ENCODE data around the gene KCTD5.
"Not testable (repeated sequence)": the region's sequence is repeated elsewhere in the genome, so short reads cannot be mapped to it uniquely, and the experiment has no call there.

KCTD5 gene

DNA sequence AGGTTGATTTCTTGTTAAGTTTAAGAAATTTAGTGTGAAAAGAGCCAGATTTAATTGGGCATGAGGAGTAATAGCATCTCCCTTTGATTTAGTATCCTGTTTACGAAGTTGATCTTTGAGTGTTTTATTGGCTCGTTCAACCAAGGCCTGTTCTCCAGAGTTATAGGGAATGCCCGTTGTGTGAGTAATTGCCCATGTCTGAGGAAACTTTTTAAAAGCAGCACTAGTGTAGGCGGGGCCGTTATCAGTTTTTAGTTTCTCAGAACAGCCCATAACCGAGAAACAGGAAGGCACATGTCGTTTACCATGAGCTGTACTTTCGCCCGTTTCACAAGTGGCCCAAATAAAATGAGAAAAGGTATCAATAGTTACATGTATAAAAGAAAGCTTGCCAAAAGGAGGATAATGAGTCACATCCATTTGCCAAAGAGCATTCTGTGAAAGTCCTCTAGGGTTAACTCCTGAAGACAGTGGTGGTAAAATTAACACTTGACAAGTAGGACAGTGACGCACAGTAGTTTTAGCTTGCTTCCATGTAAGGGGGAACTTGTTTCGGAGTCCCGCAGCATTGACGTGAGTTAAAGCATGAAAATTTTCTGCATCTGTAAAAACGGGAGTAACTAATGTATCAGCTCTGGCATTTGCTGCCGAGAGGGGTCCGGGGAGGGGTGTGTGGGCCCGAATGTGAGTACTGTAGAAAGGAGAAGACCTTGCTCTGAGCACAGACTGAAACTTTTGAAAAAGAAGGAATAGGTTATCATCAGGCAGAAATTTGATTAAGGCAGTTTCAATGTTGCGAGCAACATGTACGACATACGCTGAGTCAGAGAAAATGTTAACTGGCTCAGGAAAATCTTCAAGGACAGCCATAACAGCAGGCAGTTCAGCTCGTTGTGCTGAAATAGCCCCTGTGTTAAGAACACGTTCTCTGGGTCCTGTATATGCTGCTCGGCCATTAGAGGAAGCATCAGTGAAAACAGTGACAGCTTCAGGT, 18.5 kb upstream of the KCTD5 start:
- H3K4me2 ChIP-seq = no peak overlapping the region
- H3K4me1 ChIP-seq (ENCODE audit: low read depth, poor library complexity, severe bottlenecking) = no peaks in the 10 kb centered on the region
- no peak overlapping the region for H3K9ac ChIP-seq
- no peak overlapping the region for H3K27ac ChIP-seq
- no peak overlapping the region for H2AFZ ChIP-seq (ENCODE audit: low read depth)
- no peaks in the 10 kb centered on the region for H3K36me3 ChIP-seq (ENCODE audit: insufficient read depth)
- TF ChIP-seq, protein P1, sequence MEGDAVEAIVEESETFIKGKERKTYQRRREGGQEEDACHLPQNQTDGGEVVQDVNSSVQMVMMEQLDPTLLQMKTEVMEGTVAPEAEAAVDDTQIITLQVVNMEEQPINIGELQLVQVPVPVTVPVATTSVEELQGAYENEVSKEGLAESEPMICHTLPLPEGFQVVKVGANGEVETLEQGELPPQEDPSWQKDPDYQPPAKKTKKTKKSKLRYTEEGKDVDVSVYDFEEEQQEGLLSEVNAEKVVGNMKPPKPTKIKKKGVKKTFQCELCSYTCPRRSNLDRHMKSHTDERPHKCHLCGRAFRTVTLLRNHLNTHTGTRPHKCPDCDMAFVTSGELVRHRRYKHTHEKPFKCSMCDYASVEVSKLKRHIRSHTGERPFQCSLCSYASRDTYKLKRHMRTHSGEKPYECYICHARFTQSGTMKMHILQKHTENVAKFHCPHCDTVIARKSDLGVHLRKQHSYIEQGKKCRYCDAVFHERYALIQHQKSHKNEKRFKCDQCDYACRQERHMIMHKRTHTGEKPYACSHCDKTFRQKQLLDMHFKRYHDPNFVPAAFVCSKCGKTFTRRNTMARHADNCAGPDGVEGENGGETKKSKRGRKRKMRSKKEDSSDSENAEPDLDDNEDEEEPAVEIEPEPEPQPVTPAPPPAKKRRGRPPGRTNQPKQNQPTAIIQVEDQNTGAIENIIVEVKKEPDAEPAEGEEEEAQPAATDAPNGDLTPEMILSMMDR (conservative IDR thresholded peaks at IDR 0.05; ENCODE audit: low read depth, low read length) = no peak
- no peaks in the 10 kb centered on the region; the same call in 1 of the 2 replicates for H3K27me3 ChIP-seq (ENCODE audit: insufficient read depth, low read depth)
- H4K20me1 ChIP-seq (ENCODE audit: insufficient read depth) = no peaks in the 10 kb centered on the region
- no peak overlapping the region for H3K4me3 ChIP-seq (IDR thresholded peaks at IDR 0.05; ENCODE audit: insufficient read depth, low read depth, low read length)
- no peaks in the 10 kb centered on the region for H3K79me2 ChIP-seq (ENCODE audit: insufficient read depth, low read depth)

DNA sequence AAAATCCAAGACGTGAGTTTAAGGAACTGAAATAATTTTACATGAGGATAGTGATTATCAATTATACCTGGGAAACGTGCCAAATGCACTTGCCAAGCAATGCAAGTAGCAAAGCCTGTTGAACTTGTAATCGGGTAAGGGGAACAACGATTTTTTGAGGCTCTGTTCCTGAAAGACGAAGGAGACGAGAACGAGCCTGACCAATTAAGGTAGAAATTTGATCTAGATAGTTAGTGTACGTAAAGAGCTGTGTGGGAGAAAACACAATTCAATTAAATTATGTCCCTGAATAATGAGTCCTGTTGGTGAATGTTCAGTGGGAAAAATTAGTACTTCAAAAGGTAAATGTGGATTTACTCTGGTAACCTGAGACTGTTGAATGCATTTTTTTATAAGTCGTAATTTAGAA, 17.7 kb upstream of the KCTD5 start:
- Histone ChIP-seq H4K20me1 (ENCODE audit: insufficient read depth) (no peaks in the 10 kb centered on the region), H3K27ac (no peak overlapping the region), H3K27me3 (ENCODE audit: insufficient read depth, low read depth) (no peaks in the 10 kb centered on the region), H3K79me2 (ENCODE audit: insufficient read depth, low read depth) (no peaks in the 10 kb centered on the region), H3K4me1 (ENCODE audit: low read depth, poor library complexity, severe bottlenecking) (no peaks in the 10 kb centered on the region), H2AFZ (ENCODE audit: low read depth) (no peak overlapping the region), H3K4me3 (IDR thresholded peaks at IDR 0.05; ENCODE audit: insufficient read depth, low read depth, low read length) (no peak overlapping the region), H3K9ac (no peak overlapping the region), H3K36me3 (ENCODE audit: insufficient read depth) (no peaks in the 10 kb centered on the region), H3K4me2 (no peak overlapping the region)
- TF ChIP-seq, protein P1 (conservative IDR thresholded peaks at IDR 0.05; ENCODE audit: low read depth, low read length) = no peak

DNA sequence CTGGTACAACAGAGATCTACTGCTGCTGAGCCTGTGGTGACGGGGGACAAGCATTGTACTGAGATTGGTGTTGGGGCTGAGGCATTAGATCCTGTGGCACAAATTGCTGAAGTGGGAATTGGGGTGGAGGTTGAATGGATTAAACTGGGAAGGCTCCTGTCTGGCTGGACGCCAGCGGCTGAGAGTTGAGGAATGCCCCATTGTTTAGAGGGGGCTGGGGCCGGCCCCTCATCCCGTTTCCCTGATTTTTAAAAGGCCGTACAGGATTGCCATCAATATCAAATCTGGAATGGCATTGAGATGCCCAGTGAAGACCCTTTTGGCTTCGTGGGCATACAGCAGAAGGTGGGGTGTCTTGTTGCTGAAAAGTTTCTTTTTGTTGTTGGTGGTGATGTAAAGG, 15.7 kb upstream of the KCTD5 start:
- not testable (repeated sequence) for H3K79me2 ChIP-seq (ENCODE audit: insufficient read depth, low read depth); H3K36me3 ChIP-seq (ENCODE audit: insufficient read depth); H3K4me2 ChIP-seq; H2AFZ ChIP-seq (ENCODE audit: low read depth); H3K27ac ChIP-seq; H3K4me1 ChIP-seq (ENCODE audit: low read depth, poor library complexity, severe bottlenecking); H3K27me3 ChIP-seq (ENCODE audit: insufficient read depth, low read depth); H3K9ac ChIP-seq; H4K20me1 ChIP-seq (ENCODE audit: insufficient read depth); H3K4me3 ChIP-seq (IDR thresholded peaks at IDR 0.05; ENCODE audit: insufficient read depth, low read depth, low read length)

DNA sequence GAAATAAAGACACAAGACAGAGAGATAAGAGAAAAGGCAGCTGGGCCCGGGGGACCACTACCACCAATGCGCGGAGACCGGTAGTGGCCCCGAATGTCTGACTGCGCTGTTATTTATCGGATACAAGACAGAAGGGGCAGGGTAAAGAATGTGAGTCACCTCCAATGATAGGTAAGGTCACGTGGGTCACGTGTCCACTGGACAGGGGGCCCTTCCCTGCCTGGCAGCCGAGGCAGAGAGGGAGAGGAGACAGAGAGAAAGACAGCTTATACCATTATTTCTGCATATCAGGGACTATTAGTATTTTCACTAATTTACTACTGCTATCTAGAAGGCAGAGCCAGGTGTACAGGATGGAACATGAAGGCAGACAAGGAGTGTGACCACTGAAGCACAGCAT, 12.7 kb upstream of the KCTD5 start:
- H4K20me1 ChIP-seq (ENCODE audit: insufficient read depth); H3K27ac ChIP-seq; H3K9ac ChIP-seq: not testable (repeated sequence)

DNA sequence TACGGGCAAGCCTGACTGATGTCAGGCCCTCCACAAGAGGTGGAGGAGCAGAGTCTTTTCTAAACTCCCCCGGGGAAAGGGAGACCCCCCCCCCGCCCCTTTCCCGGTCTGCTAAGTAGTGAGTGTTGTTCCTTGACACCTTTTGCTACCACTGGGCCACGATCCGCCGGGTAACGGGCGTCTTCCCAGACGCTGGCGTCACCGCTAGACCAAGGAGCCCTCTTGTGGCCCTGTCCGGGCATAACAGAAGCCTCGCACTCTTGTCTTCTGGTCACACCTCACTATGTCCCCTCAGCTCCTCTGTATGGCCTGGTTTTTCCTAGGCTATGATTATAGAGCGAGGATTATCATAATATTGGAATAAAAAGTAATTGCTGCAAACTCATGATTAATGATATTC, 12.3 kb upstream of the KCTD5 start:
- peaks cover 17% of the 10 kb centered on the region for H3K4me1 ChIP-seq (ENCODE audit: low read depth, poor library complexity, severe bottlenecking)
- H3K4me2 ChIP-seq; H3K4me3 ChIP-seq (IDR thresholded peaks at IDR 0.05; ENCODE audit: insufficient read depth, low read depth, low read length); H3K27me3 ChIP-seq (ENCODE audit: insufficient read depth, low read depth); H3K36me3 ChIP-seq (ENCODE audit: insufficient read depth); H3K9ac ChIP-seq; H4K20me1 ChIP-seq (ENCODE audit: insufficient read depth); H3K27ac ChIP-seq; H2AFZ ChIP-seq (ENCODE audit: low read depth): not testable (repeated sequence)
- peaks cover 12% of the 10 kb centered on the region; the same call in 1 of the 2 replicates for H3K79me2 ChIP-seq (ENCODE audit: insufficient read depth, low read depth)

More for the DNA sequence above, 12.7 kb upstream of the KCTD5 start:
- not testable (repeated sequence) for H3K4me3 ChIP-seq (IDR thresholded peaks at IDR 0.05; ENCODE audit: insufficient read depth, low read depth, low read length); H2AFZ ChIP-seq (ENCODE audit: low read depth); H3K36me3 ChIP-seq (ENCODE audit: insufficient read depth); H3K4me2 ChIP-seq; H3K27me3 ChIP-seq (ENCODE audit: insufficient read depth, low read depth)
- Histone ChIP-seq H3K79me2 (ENCODE audit: insufficient read depth, low read depth) (peaks cover 12% of the 10 kb centered on the region; the same call in 1 of the 2 replicates), H3K4me1 (ENCODE audit: low read depth, poor library complexity, severe bottlenecking) (peaks cover 17% of the 10 kb centered on the region)

DNA sequence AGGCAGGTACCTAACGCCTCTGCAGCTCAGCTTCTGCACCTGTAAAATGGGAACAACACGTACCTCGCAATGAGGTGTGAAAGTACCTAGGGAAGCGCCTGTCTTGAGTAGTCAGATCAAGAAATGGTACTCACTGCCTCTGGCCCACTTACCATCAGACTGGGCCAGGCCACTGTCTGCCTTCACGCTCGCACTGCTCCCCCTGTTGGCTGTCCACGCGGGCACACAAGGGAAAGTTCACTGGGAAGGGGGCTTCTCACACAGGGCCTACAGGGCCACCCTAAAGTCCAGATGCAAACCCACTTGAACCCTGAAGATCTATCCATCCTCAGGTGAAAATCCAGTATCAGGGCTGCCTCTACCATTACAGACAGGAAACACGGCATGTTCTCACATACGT, 11.1 kb upstream of the KCTD5 start:
- not testable (repeated sequence) for H3K9ac ChIP-seq; H3K4me3 ChIP-seq (IDR thresholded peaks at IDR 0.05; ENCODE audit: insufficient read depth, low read depth, low read length); H3K27me3 ChIP-seq (ENCODE audit: insufficient read depth, low read depth); H3K27ac ChIP-seq; H4K20me1 ChIP-seq (ENCODE audit: insufficient read depth); H2AFZ ChIP-seq (ENCODE audit: low read depth); H3K4me2 ChIP-seq; H3K36me3 ChIP-seq (ENCODE audit: insufficient read depth)
- Histone ChIP-seq H3K79me2 (ENCODE audit: insufficient read depth, low read depth) (peaks cover 12% of the 10 kb centered on the region; the same call in 1 of the 2 replicates), H3K4me1 (ENCODE audit: low read depth, poor library complexity, severe bottlenecking) (peaks cover 17% of the 10 kb centered on the region)
